Glutamatergic neuron (in vitro differentiated cells): ENCODE results near the gene CCDC69. TPM values are rescaled to one million over a fixed set of nuclear protein-coding genes. Genes with fewer than 3 reads are reported as not detected.
A peak's percentile ranks its signal among the peaks of the same experiment; 100 is the strongest.

Experiments used
- DNase-seq: peaks from one replicate; pipeline ENCODE4 v3.0.0; 2022
- H3K27ac Mint-ChIP-seq: one replicate; pipeline ENCODE4 v1.8.0; 2020; ENCODE audit warnings: mild to moderate bottlenecking, mixed read lengths, inconsistent platforms; ENCODE audit not compliant: unreplicated experiment
- H3K27me3 Mint-ChIP-seq: one replicate; pipeline ENCODE4 v1.8.0; 2020; ENCODE audit warnings: mild to moderate bottlenecking, moderate library complexity, mixed read lengths, inconsistent platforms; ENCODE audit not compliant: unreplicated experiment
- H3K36me3 Mint-ChIP-seq: one replicate; pipeline ENCODE4 v1.8.0; 2020; ENCODE audit warnings: mild to moderate bottlenecking, mixed read lengths, inconsistent platforms; ENCODE audit not compliant: unreplicated experiment
- H3K4me1 Mint-ChIP-seq: one replicate; pipeline ENCODE4 v1.8.0; 2020; ENCODE audit warnings: mild to moderate bottlenecking, low read depth, mixed read lengths, inconsistent platforms; ENCODE audit not compliant: unreplicated experiment
- H3K4me3 Mint-ChIP-seq: one replicate; pipeline ENCODE4 v1.8.0; 2020; ENCODE audit warnings: mild to moderate bottlenecking, mixed read lengths, inconsistent platforms; ENCODE audit not compliant: unreplicated experiment
- H3K9me3 Mint-ChIP-seq: one replicate; pipeline ENCODE4 v1.8.0; 2020; ENCODE audit warnings: mild to moderate bottlenecking, moderate library complexity, mixed read lengths, inconsistent platforms; ENCODE audit not compliant: unreplicated experiment
- total RNA-seq: library from RNA; stranded (reverse); fragmentation: NEBNext Ultra II Directional; extraction: Animal tissue kit (Norgen Biotek cat#: 25700); gene quantifications from one replicate; pipeline ENCODE4 v1.2.1, GENCODE V29; 2021; ENCODE audit not compliant: unreplicated experiment
- TF ChIP-seq, protein P1 (sequence below): fragments of 200-600 bp; sonication (generic); IDR thresholded peaks from one replicate; pipeline ENCODE4 v1.5.0; 2021; ENCODE audit not compliant: partially characterized antibody, unreplicated experiment

Gene CCDC69
- total RNA-seq, 1 donor from 2014 or later = 2.0 TPM

GRCh38 chr5:151174612-151175101 is 49.2 kb downstream of the CCDC69 start:
- DNase-seq = peak; percentile 59
- Mint-ChIP-seq H3K4me3 (no peak overlapping the region), H3K27ac (no peak overlapping the region), H3K9me3 (peaks cover 4% of the 10 kb centered on the region), H3K27me3 (peaks cover 2% of the 10 kb centered on the region), H3K36me3 (no peaks in the 10 kb centered on the region), H3K4me1 (peaks cover 2% of the 10 kb centered on the region)
- TF ChIP-seq, protein P1, sequence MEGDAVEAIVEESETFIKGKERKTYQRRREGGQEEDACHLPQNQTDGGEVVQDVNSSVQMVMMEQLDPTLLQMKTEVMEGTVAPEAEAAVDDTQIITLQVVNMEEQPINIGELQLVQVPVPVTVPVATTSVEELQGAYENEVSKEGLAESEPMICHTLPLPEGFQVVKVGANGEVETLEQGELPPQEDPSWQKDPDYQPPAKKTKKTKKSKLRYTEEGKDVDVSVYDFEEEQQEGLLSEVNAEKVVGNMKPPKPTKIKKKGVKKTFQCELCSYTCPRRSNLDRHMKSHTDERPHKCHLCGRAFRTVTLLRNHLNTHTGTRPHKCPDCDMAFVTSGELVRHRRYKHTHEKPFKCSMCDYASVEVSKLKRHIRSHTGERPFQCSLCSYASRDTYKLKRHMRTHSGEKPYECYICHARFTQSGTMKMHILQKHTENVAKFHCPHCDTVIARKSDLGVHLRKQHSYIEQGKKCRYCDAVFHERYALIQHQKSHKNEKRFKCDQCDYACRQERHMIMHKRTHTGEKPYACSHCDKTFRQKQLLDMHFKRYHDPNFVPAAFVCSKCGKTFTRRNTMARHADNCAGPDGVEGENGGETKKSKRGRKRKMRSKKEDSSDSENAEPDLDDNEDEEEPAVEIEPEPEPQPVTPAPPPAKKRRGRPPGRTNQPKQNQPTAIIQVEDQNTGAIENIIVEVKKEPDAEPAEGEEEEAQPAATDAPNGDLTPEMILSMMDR = no peak

- H3K4me3 Mint-ChIP-seq = peak overlapping the region; percentile 46
- DNase-seq = no peak
- TF ChIP-seq, protein P1 = no peak
- peaks cover 2% of the 10 kb centered on the region for H3K4me1 Mint-ChIP-seq
- peaks cover 2% of the 10 kb centered on the region for H3K27me3 Mint-ChIP-seq
- peak overlapping the region; percentile 87 for H3K27ac Mint-ChIP-seq
- H3K36me3 Mint-ChIP-seq = no peaks in the 10 kb centered on the region
- H3K9me3 Mint-ChIP-seq = peaks cover 4% of the 10 kb centered on the region
Observed at GRCh38 chr5:151173711-151174611, 49.9 kb downstream of the CCDC69 start.

GRCh38 chr5:151171529-151171928 is 52.4 kb downstream of the CCDC69 start:
- no peaks in the 10 kb centered on the region for H3K9me3 Mint-ChIP-seq
- TF ChIP-seq, protein P1 = no peak
- no peak for DNase-seq

GRCh38 chr5:151168602-151169344 is 55.1 kb downstream of the CCDC69 start:
- Mint-ChIP-seq H3K9me3 (no peaks in the 10 kb centered on the region), H3K36me3 (no peaks in the 10 kb centered on the region), H3K27me3 (no peaks in the 10 kb centered on the region), H3K4me1 (no peaks in the 10 kb centered on the region), H3K27ac (peak overlapping the region; percentile 50), H3K4me3 (no peak overlapping the region)
- no peak for DNase-seq
- TF ChIP-seq, protein P1 = no peak

More at GRCh38 chr5:151171529-151171928, 52.4 kb downstream of the CCDC69 start:
- peaks cover 2% of the 10 kb centered on the region for H3K4me1 Mint-ChIP-seq
- no peaks in the 10 kb centered on the region for H3K27me3 Mint-ChIP-seq
- no peaks in the 10 kb centered on the region for H3K36me3 Mint-ChIP-seq
- no peak overlapping the region for H3K4me3 Mint-ChIP-seq
- H3K27ac Mint-ChIP-seq = no peak overlapping the region

DNA sequence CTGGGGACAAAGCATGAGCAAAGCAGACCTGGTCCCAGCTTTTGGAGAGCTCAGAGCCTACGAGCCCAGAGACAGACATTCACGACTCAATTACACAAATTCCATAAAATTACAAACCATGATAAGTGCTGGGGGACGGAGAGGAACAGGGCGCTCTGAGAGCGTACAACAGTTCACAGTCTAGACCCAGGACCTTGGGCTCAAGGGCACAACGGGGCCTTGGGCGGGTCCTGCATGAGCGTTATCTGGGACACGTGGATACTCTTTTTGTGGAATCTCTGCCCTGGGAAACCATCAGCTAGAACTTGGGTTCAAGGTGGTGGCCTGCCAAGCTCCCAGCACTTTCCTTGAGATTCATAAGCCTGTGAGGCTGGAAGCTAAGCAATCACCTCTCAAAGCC is 56.9 kb downstream of the CCDC69 start:
- Mint-ChIP-seq H3K27ac (no peak overlapping the region), H3K36me3 (no peaks in the 10 kb centered on the region), H3K4me3 (no peak overlapping the region), H3K9me3 (no peaks in the 10 kb centered on the region), H3K4me1 (no peaks in the 10 kb centered on the region), H3K27me3 (no peaks in the 10 kb centered on the region)
- DNase-seq = no peak
- TF ChIP-seq, protein P1 = no peak
